NCI-H128 (cell line): ENCODE results near the gene MFRP.
A peak's percentile ranks its signal among the peaks of the same experiment; 100 is the strongest.

Source experiments
- DNase-seq: peaks from one replicate; lab custom pipeline; 2025; ENCODE audit not compliant: unreplicated experiment; lab: John Stamatoyannopoulos, UW

MFRP gene

DNA sequence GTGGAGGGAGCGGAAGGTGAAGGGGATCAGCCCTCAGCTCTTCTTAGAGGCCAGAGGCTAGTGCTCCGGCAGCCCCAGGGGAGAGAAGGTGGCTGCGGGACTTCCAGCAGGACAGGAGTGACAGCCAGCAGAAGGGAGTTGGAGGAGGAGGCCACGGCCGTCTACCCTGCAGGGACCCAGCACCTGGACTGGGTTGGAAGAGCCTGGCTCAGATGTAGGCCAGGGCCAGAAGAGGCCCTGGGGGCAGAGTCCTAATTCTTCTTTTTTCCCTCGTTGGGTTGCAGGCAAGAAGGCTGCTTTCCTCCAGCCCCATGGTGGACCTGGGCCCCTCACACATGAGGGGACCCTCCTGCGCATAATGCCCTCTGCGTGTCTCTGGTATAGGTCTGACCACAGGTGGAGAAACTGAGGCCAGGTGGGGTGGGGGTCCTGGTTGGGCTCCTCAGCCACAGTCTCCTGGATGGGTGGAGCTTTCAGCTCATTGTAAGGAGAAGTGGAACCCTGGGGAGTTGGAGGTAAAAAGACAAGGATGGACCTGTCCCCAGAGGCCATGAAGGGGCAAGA is 27.3 kb downstream of the MFRP start:
- no peak for DNase-seq

DNA sequence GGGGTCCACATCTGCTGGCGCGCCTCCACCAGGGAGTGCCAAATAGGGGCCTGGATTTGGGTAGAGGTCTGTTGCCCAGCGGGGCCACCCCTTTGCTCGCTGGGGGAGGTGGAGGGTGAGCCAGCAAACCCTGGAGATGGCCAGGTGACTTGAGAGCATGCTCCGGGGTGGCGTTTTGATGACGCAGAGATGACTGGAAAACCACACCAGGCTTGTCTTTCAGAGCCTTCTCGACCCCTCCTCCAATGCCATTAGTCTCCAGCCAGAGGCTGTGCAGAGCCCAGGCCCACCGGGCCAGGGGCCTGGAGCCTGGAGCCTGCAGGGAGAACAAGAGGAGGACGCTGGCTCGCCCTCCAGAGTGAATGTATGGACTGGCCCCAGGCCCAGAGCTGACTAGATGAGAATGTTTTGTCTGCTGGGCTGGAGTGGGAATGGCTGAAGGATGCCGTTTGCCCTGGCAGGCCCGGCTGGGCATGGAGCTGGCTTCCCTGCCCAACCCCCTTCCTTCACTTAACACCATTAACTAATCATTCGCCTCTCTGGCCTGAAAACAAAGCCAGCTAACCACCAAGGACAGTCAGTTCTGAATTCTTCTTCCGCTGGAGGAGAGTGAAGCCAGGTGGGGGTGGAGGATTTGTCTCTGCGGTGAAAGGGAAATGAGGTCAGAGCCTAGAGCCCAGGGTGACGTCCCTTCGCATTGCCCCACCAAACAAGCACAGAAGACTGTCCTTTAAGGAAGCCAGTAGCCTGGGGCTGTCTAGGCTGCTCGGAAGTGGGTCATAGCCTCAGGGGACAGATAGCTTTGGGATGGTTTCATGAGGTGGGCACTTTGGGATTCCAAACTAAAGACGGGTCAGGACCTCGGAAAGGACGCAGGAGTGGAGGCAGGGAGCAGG is 28.0 kb downstream of the MFRP start:
- DNase-seq, result no peak

DNA sequence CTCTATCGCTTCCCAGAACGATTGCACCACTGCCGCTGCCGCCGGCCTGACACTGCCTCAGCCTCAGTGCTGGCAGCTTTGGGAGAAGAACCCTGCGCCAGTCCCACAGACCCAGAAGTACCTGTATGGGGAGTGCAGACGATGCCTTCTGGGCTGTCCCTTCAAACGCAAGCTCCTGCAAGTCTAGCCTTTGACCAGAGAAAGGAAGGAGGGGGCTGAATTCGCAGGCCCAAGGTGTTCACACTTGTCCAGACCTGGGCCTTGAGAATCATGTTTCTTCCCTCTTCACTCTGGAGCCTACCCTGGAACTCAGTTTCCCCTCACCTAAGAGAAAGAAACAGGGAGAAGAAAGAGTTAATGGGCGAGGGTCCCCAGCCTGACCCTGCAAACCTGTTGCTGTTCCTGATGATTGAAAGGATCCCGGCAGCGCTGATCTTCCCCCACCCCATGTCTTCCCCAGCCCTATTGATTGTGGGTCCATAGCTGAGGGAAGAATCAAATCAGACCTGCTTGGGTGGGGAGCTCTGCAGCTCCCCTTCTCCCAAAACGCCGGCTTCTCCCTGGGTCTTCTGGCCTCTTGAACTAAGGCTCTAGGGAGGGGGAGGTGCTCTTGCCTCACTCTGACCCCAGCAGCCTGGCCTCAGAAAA is 28.8 kb downstream of the MFRP start:
- no peak for DNase-seq

- no peak for DNase-seq
Measured at GRCh38 chr11:119316729-119317591, 29.5 kb downstream of the MFRP start, which contains the start of gene MCAM. Gene MCAM, minus strand, starts transcription at chr11:119317130. Its CDS starts 29 bp downstream, at chr11:119317101.

- DNase-seq, result peak; percentile 29
Measured at GRCh38 chr11:119316016-119316728, 30.3 kb downstream of the MFRP start.

- DNase-seq, result no peak
Measured at GRCh38 chr11:119315131-119316015, 31.1 kb downstream of the MFRP start.

DNA sequence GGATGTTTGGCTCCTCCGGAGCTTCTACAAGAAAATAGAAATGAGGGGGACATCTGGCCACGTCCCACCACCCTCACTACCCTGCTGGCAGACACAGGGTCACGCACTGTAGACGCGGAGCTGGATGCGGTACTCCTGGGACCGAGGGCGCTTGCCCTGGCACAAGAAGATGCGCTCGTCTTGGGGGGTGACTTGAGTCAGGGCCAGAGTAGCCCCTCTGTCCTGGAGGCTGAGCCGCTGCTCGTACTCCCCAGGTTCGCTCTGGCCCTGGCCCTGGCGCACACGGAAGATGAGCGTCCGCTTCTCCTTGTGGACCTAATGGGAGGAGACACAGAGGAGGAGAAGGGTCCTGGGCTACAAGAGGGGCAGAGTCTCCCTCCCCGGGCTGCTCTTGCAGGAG is 31.8 kb downstream of the MFRP start:
- DNase-seq, result no peak

GRCh38 chr11:119310682-119311052 is 35.8 kb downstream of the MFRP start:
- DNase-seq, result no peak

DNA sequence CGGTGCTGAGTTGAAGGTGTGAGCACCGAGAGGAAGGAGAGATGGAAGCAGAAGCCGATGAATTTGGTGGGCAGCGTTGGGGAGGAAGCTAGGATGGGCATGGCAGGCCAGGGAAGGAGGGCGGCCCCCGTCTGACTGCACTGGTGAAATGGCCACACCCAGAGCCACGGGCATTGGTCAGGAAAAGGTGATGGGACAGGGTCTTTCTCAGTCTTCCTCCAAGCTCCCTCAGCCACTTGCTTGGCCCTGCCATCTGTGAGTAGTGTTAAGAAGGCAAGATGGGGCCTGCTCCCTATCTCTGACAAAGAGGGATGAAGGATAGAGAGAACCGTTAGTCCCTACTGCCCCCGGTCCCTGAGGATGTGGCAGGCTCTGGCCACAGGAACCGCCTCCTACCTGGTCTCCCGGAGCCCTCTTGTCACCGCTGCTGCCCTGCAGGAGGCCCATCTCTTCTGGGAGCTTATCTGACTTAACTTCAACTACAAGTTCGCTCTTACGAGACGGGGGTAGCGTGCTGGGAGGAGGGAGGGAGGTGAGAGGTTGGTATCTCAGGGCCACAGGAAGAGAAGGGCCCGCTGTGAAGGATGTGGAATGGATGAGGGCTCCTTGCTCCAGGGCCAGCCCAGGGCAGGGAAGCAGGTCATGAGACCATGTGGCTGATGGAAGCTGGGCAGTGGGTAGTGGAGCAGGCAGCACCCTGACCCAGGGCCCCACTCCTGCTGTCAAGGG is 36.4 kb downstream of the MFRP start:
- no peak for DNase-seq

GRCh38 chr11:119309411-119309810 is 37.1 kb downstream of the MFRP start:
- DNase-seq, result no peak

DNA sequence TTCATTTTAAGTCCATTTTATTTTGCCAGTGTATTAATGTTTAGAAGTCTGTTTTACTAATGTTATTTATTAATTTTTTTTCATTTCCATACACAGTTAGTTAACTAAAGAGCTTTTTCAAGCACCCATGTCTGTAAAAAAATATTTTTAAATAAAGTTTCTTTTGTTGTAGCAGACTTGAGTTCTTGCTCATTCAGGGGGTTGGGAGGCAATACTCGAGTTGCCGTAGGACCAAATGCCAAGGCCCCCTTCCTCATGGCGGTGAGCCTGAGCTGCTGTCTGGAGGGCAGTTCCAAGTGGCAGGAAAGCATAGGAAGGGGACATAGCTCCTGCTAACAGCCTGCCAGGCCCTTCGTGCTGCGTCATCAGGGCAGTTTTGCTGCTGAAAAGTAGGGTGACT is 38.5 kb downstream of the MFRP start:
- no peak for DNase-seq

DNA sequence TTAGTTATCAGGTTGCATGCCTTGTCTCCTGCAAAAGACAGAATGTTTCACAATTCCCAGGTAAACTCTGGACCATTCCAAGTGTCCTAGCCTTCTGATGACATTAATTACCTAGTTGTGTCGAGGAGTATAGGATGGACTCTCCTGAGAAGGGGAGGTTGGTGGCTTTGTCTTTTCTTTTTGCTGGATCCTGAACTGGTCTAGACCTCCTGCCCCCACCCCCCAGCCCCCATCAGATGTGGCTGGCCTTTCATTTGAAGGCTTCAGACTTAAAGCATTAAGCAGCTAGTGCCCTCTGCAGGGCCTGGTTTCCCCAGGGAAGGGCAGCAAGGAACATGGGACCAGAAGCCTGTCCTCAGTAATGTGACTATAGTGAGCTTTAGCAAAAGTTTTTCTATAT is 39.3 kb downstream of the MFRP start:
- DNase-seq, result no peak

DNA sequence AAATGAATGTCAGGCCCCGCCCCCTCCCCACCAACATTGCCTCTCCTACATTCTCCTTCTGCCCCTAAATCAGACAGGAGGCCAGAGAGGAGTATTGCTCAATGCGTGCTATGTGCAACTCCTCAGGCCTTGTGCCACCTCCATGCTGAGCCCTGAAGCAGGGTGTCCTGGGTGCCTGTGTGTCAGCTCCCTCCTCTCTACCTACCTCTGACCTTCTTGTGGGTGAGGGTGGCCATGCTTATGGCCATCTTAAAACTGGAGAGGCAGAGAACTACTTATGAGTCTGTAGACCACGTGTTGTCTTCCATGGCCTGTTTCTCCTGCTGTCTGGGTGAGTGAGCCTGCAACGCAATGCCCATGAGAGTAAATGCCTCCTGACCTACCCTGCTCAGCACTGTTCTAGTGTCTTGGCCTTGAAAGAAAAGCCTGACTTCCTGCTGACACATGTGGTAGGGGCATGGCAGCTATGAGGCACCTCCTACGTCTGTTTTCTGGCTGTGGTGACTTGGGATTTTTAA is 40.1 kb downstream of the MFRP start:
- no peak for DNase-seq

DNA sequence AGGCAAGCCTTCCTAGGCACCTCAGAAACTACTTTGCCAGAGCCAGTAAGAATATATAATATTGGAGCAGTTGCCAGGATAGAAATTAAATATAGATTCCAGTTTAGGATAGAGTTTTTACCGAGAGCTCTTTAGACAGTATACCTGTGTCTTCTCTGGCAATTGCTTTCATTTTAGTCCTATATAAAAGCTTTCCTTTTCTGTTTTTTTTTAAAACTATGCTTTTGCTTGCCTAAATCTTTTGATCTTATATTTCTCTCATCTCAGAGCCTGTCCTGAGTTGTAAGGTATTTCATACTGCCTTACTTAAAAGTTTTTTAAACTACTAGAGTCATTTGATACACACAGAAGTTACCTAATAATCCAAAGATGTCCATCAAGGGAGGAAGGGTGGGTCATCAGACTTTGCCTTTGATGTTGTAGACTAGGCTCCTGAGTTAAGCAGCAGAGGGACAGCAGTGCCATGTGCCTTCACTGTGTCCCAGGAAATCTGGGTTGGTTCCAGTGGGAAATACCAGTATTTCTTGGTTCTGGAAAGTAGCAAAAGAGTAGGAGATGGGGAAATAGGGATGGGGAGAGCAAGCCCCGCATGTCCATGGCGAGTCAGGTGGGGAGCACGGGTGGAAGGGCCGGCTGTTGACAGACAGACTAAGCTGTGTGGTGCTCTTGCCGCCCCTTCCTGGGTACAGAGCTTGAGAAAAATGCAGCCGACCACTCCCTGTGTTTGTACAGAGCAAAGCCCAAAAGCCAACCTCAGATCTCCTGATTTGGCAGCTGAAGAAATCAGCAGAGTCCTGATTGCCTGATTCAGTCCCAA is 40.7 kb downstream of the MFRP start:
- no peak for DNase-seq

DNA sequence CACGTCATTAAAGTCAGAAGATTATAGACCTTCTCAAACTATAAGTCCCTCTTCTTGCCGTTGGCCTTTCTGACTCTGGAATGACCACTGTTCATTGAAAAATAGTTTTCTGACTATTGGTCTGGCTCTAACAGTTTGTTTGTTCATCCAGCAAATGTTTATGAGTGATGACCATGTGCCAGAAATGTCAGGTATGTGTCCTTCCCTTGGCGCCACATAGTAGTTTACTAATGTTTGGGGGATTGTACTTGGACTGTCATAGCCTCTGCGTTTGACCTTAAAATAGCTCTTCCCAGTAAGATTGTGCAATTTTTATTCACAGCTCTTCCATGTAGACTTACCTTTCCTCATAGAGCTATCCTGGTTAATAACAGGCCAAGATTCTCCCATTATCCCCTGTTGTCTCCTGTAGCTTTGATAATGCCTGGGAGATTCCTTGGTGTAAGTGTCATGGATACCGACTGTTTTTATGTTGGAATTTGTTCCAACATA is 43.2 kb downstream of the MFRP start:
- no peak for DNase-seq

DNA sequence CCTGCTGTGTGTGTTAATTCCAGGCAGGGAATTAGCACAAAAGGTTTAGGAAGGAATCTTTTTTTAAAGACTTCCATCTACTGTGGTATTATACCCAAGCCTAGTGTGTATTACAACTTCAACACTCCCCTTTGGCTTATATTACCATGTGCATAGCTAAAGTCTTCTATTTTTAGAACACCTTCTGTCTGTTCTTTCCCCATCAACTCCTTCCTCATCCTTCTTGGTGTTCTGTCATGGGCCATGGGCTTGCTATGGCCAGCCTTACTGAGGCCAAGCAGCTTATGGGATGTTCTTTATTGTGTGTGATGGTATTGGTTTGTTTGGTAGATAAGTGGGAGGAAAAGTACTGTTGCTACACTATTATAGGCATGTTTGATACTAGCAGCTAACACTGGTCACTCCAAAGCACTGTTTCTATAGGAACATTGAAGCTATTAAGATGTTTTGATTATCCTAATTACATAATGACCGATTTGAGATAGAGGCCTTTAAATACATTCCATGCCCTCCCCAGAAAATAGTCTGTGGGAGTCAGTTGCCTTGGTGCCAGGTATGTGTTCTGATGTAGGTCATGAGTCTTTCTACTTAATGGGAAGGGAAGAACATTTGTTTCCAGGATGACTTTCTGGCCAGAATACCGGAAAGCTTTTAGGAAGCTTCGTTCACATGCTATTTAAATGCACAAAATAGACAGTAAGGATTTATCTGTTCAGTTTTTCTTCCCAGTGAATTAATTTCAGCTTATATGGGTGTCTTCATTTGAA is 46.1 kb downstream of the MFRP start:
- no peak for DNase-seq

GRCh38 chr11:119299416-119299815 is 47.1 kb downstream of the MFRP start:
- DNase-seq, result no peak
